OCI-LY3 (cell line): ENCODE data around the gene UQCC5.

Experiments
- CTCF ChIP-seq: fragments of 200-600, 300-600 bp; sonication (generic); IDR thresholded peaks from 2 replicates; pipeline ENCODE4 v1.5.1; 2014; ENCODE audit warnings: antibody characterized with exemption, low read length, low read depth
- EZH2phosphoT487 ChIP-seq: fragments of 200-600 bp; shearing (Covaris generic); IDR thresholded peaks from 2 replicates; pipeline ENCODE4 v1.6.1; 2018; ENCODE audit warnings: antibody characterized with exemption, mixed run types, low read depth

DNA sequence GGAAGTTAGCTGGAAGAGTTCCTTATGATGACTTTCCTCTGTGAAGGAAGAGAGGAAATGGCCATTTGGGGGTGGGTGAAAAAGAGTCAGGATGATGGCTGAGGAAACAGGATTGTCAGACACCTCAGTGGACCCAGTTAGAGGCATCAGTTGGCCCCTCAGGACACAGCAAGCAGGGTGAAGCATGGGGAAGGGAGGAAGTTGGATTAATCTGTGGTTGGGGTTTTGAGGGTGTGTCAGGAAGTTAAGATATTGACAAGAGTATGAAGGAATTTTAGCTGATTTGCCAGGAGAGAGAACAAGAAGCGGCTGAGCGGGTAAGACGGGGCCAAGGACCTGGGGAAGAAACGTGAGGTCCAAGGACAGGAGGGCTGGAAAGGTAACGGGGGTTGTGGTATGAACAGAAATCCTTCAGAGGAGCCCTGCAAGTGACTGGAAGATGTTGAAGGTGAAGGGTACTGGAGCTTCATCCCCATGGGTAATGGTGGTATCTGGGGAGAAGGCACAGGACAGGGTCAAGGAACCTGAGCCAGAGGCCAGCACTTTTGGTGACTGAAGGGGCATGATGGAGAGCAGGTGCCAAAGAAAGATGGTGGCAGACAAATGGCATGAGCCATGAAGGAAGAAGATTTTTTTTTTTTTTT lies 2.7 kb downstream of the UQCC5 start:
- no peak for TF ChIP-seq EZH2phosphoT487
- no peak for TF ChIP-seq CTCF
